ENCODE data around the gene CLDN24.

The CLDN24 gene

GRCh38 chr4:183320211-183321059 is 1.8 kb downstream of the CLDN24 start, which contains the start of gene CLDN22:
CLDN22 (minus strand) TSS chr4:183320276; CDS start chr4:183320218, 58 bp downstream.
- DNase-seq, result no peak

DNA sequence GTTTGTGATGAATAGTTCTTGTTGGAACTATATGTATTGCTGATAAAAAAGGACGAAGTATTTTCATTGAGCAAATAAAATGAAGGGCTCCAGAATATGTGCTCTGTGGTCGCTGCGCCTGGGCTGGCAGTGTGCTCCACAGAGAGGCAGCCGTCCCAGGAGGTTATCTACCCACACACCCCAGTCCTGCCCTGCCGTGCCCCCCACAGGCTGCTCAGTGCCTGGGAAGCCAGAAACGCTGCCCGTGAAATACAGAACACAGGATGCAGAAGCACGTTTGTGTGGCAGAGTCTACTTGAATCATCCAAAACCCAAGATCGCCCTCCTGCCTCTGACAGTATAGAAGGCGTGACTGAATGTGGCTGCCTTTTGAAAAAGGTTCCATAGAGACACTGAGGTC is 3.6 kb downstream of the CLDN24 start:
- DNase-seq, result no peak

GRCh38 chr4:183314806-183315205 is 7.4 kb downstream of the CLDN24 start:
- DNase-seq, result no peak

DNA sequence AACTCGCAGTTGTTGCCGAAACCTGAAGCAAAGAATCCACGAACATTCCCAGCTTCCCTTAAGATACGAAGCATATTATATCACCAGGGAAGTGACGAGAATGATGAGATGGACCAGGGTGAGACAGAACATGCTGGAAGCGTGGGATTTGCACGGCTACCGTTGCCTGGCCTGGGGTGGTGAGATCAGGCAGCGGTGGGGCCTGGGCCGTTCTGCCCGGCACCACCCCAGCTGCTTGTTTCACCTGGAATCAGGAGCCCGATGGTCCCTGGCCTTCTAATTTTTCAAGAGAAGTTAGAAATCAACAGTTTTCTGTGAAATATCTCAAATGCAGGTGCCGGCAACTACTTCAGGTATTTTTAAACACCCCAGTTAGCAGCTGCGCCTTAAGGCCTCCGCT is 7.9 kb downstream of the CLDN24 start:
- DNase-seq, result no peak

DNA sequence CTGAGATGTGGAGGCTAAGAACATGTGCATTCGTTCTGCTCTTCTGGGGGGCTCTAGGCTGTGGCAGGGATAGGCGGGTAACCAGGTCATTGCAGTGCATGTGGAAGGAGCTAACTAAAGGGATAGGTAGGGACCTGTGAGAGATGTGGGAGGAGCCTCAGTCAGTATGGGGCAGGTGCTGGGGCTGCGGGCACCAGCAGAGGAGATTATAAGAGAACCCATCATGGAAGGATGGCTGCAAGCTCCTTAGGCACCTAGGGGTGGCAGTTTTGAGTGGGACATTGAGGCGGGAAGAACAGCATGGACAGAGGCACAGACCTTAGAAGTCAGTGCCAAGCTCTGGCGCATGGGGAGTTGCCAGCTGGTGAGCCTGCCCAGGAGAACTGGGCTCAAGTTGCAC is 9.4 kb downstream of the CLDN24 start:
- DNase-seq, result no peak

GRCh38 chr4:183306811-183307210 is 15.4 kb downstream of the CLDN24 start:
- no peak for DNase-seq

DNA sequence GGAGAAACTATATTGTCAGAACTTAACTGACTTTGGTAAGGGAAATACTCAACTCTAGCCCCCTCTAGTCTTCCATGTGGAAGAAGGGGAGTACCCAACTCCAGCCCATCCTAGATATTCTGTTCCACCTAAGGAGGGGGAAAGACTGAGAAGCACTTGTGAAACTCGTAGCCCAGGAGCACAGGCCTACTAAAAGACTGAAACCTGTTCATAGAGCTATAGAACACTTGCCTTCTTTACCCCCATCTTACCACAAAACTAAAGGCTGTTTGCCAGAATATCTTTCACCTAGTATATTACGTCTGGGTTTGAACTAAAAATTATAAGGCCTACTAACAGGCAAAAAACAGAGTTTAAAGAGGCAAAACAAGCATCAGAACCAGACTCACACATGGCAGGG is 17.7 kb downstream of the CLDN24 start:
- no peak for DNase-seq

DNA sequence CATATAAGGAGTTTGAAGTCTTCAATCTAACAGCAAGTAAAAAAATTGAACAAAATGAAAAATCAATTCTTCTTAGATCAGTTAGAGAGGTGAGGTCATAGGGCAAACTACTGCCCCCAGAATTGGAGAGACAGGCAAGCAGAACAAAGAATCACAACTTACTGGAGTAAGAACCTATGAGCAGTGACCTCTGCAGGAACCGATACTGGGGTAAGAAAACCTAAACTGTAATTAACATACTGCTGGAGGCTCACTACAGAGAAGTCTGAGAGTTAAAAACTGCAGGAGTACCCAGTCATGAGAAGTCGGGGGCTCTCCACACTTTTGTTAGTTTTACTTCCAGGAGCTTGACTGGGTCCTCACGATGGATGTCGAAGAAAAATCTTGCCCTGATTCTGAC is 18.2 kb downstream of the CLDN24 start:
- DNase-seq, result no peak

GRCh38 chr4:183303301-183303700 is 18.9 kb downstream of the CLDN24 start:
- DNase-seq, result no peak

- DNase-seq, result no peak
Measured at GRCh38 chr4:183300655-183301054, 21.6 kb downstream of the CLDN24 start.

- DNase-seq, result no peak
Measured at GRCh38 chr4:183300070-183300469, 22.2 kb downstream of the CLDN24 start.

DNA sequence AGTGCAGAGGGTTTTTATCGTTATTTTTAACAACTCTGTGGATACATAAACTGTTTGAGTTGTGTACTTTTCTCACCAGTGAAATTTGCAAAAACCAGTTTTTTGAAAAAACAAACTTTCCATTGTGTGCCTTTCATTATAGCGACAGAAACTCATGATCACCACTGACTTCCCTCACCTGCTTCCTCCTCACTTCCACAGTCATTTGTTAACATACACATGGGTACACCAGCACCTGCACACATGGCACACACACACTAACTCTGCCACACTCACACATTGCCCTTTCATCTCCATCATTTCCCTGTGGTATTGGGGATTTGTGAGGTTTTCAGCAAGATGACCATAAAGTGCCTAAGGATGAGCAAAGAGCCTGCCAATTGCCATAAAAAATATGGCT is 22.8 kb downstream of the CLDN24 start:
- no peak for DNase-seq

- DNase-seq, result no peak
Measured at GRCh38 chr4:183297675-183298074, 24.6 kb downstream of the CLDN24 start.

DNA sequence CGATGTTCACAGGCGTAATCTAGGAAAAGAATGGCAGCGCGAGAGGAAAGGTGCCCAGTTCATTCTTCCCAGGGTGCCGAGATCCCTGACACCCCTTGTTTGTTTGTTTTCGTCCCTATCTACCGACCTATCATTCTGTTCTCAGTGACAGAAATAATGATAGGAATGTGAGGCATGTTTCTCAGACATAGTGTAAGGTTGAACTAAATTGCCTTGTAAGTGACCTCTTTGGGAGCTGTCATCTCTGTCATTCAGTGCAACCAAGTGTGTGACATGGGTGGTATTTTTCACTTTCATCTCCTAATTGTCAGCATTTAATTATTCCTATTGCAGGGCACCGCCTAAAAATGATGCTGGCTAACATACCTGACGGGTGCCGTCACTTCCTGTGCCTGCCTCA is 26.5 kb downstream of the CLDN24 start:
- no peak for DNase-seq

GRCh38 chr4:183291070-183291469 is 31.2 kb downstream of the CLDN24 start:
- DNase-seq, result no peak

GRCh38 chr4:183289688-183290087 is 32.5 kb downstream of the CLDN24 start:
- no peak for DNase-seq

DNA sequence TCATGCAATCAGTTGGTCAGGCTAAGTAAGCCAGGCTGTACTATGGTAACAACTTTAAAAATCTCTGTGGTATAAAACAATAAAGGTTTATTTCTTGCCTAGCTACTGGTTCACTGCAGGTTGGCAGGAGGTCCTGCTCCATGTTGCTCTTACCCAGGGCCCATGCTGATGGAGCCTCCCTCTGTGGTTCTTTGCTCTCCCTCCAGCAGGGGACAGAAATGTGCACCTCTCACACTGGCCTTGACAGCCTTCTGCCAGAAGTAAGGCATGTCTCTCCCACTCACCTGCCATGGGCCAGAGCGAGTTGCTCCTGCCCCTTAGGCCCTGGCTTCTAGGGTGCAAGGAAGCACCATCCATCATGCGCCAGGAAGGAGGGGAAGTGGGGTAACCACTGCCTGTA is 33.3 kb downstream of the CLDN24 start:
- DNase-seq, result no peak

- no peak for DNase-seq
Measured at GRCh38 chr4:183287677-183288076, 34.5 kb downstream of the CLDN24 start.

GRCh38 chr4:183287309-183287659 is 34.9 kb downstream of the CLDN24 start:
- no peak for DNase-seq

DNA sequence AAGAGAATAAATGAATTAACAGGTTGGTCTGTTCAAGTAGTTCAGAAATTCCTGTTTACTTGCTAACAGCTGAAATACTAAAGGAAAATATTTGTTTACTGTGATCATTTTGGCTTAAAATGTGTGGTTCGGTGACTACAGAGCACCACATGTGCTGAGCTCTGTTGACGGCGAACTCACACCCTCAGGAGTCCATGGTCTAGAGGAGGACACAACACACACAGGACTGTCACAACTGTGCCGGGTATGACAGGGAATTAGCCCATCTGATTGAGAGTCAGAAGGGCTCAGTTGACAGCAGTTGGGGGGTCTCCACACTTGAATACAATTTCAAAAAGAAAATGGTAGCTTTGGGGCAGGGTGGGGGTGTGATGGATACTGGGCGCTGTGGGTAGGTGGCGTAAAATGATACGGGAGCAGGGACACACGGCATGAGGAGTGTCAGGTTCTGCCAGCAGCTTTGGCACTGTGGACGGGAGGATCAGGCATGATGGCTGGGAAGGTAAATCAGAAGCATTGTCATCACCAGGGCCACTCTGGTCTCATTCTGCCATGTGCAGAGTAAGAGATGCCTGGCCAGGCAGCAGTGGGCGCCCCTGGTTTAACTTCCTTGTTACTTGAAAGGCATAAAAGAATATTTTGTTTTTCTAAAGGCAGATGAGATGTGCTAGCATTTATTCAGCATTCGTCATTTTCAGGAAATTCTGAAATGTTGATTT is 35.5 kb downstream of the CLDN24 start:
- no peak for DNase-seq

DNA sequence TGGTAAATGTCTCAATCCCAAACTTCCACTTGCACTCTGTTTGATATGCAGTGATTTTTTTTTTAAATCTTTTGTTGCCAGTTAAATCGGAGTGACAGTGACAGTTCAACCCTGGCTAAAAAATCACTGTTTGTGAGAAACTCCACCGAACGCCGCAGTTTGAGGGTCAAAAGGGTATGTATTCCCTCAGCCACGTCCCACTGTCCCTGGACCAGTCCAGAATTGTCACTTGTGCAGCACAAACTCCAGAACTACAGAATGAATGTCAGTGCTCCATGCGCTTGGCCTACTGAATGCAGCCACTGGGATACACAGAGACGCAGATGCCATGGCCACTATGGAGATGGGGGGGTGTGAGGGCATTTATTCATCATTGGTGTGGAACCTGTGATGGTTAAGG is 36.3 kb downstream of the CLDN24 start:
- no peak for DNase-seq

DNA sequence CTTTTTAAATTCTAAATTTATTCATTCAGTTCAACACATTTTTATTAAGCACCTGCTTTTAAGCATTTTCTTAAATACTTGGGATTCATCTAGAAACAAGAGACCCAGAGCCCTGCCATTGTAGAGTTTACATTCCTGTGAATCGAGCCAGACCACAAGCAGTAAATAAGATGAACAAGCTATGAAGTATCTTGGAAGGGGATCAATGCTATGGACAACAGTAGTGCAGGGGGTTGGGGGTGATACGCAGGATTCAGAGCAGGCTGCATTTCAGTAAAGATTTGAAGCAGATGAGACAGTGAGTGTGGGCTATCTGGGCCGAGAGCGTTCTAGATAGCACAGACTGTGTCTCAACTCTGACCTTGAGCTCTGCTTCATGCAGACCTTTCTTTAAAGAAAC is 37.3 kb downstream of the CLDN24 start:
- DNase-seq, result no peak

DNA sequence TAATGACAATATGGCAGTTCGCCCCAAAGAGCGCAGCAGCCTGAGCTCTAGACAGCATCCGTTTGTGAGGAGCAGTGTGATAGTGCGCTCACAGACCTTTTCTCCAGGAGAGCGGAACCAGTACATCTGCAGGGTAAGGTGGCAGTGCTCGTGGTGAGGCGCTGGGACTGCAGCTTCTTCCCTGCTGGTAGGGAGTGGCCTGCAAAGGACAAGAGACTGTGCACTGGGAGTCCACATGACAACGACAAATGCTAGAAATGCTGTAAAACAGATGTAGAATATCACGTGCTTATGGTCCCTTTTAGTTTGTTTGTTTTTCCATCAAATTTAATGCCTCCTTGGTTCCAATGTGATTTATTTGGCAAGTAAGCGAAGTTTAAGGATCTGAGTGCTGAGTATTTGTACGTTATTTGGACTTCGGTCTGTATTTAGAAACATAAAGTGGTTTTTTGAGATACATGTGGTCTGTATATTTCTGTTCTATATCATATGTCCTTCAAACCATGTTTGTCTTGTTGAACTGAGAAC is 37.9 kb downstream of the CLDN24 start:
- no peak for DNase-seq

- DNase-seq, result no peak
Measured at GRCh38 chr4:183276106-183276505, 46.1 kb downstream of the CLDN24 start.

Measured in activated CD4-positive, alpha-beta T cell treated with anti-CD3 and anti-CD28 coated beads, Interleukin-2, amount 50 U/mL, for 1 hour (primary cell).